PC-3 (cell line): ENCODE results near the gene NDRG4.

ENCODE experiments used
- EZH2 ChIP-seq: fragments of 300-600 bp; sonication (generic); IDR thresholded peaks from one replicate; pipeline ENCODE4 v1.6.1; 2017; ENCODE audit warnings: antibody characterized with exemption, mild to moderate bottlenecking, low read length; ENCODE audit not compliant: unreplicated experiment
- TF ChIP-seq, protein P1 (sequence below): fragments of 300-600 bp; sonication (generic); conservative IDR thresholded peaks from 2 replicates; pipeline ENCODE4 v1.5.1; 2017; ENCODE audit warnings: antibody characterized with exemption, low read depth, mild to moderate bottlenecking, low read length

- TF ChIP-seq, protein P1, sequence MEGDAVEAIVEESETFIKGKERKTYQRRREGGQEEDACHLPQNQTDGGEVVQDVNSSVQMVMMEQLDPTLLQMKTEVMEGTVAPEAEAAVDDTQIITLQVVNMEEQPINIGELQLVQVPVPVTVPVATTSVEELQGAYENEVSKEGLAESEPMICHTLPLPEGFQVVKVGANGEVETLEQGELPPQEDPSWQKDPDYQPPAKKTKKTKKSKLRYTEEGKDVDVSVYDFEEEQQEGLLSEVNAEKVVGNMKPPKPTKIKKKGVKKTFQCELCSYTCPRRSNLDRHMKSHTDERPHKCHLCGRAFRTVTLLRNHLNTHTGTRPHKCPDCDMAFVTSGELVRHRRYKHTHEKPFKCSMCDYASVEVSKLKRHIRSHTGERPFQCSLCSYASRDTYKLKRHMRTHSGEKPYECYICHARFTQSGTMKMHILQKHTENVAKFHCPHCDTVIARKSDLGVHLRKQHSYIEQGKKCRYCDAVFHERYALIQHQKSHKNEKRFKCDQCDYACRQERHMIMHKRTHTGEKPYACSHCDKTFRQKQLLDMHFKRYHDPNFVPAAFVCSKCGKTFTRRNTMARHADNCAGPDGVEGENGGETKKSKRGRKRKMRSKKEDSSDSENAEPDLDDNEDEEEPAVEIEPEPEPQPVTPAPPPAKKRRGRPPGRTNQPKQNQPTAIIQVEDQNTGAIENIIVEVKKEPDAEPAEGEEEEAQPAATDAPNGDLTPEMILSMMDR: no peak
- no peak for TF ChIP-seq EZH2
Measured at GRCh38 chr16:58465817-58466216, 34.1 kb upstream of the NDRG4 start.
